CD4-positive, alpha-beta T cell treated with Interleukin-17A for 4 hours (primary cell): ENCODE data around the gene ARMC2.
A peak's percentile ranks its signal among the peaks of the same experiment; 100 is the strongest.

ENCODE experiments used
- DNase-seq: peaks from one replicate; pipeline ENCODE4 v3.0.0-alpha.2; 2020; ENCODE audit warnings: mixed read lengths

The ARMC2 gene

GRCh38 chr6:108996208-108996607 is 148.0 kb downstream of the ARMC2 start:
- DNase-seq = no peak

GRCh38 chr6:108998485-108998884 is 150.3 kb downstream of the ARMC2 start:
- no peak for DNase-seq

- no peak for DNase-seq
These were observed 151.2 kb downstream of the ARMC2 start for GRCh38 chr6:108999428-108999827.

- no peak for DNase-seq
These were observed 152.1 kb downstream of the ARMC2 start for GRCh38 chr6:109000289-109000688.

GRCh38 chr6:109001291-109001894 is 153.2 kb downstream of the ARMC2 start:
- no peak for DNase-seq

- DNase-seq = no peak
These were observed 154.0 kb downstream of the ARMC2 start for GRCh38 chr6:109002051-109002697.

- no peak for DNase-seq
These were observed 154.7 kb downstream of the ARMC2 start for GRCh38 chr6:109002882-109003281.

- no peak for DNase-seq
These were observed 158.6 kb downstream of the ARMC2 start for GRCh38 chr6:109006818-109007217.

GRCh38 chr6:109007521-109007920 is 159.3 kb downstream of the ARMC2 start:
- DNase-seq = no peak

- DNase-seq = no peak
These were observed 159.8 kb downstream of the ARMC2 start for GRCh38 chr6:109008054-109008453.

GRCh38 chr6:109008537-109009235 is 160.5 kb downstream of the ARMC2 start:
- DNase-seq = peak; percentile 27

GRCh38 chr6:109009236-109009961 is 161.2 kb downstream of the ARMC2 start:
- DNase-seq = peak; percentile 97

- no peak for DNase-seq
These were observed 161.9 kb downstream of the ARMC2 start for GRCh38 chr6:109009962-109010704.

- no peak for DNase-seq
These were observed 162.5 kb downstream of the ARMC2 start for GRCh38 chr6:109010705-109011102.

- no peak for DNase-seq
These were observed 165.6 kb downstream of the ARMC2 start for GRCh38 chr6:109013656-109014305.

- DNase-seq = no peak
These were observed 166.4 kb downstream of the ARMC2 start for GRCh38 chr6:109014606-109015005.

- DNase-seq = no peak
These were observed 167.0 kb downstream of the ARMC2 start for GRCh38 chr6:109015176-109015575.

GRCh38 chr6:109019911-109020310 is 171.7 kb downstream of the ARMC2 start:
- no peak for DNase-seq

GRCh38 chr6:109021870-109022269 is 173.6 kb downstream of the ARMC2 start:
- DNase-seq = no peak

- no peak for DNase-seq
These were observed 175.2 kb downstream of the ARMC2 start for GRCh38 chr6:109023356-109023925.
